Ovary (tissue), 9 donors: Measurements from ENCODE around the gene GUCA1C. TPM values are rescaled to one million over a fixed set of nuclear protein-coding genes. Genes with fewer than 3 reads are reported as not detected.

Source experiments
- DNase-seq, 5 donors: peaks; one replicate each; pipeline ENCODE4 v3.0.0-alpha.2; 2019 to 2020
- H3K27ac ChIP-seq, 2 donors: fragments of 200-600 bp; one replicate each; pipeline versions ENCODE4 v1.5.1 to v1.8.0; 2019 to 2022
- H3K27me3 ChIP-seq: fragments of 200-600 bp; one replicate; pipeline ENCODE4 v1.8.0; 2022
- H3K36me3 ChIP-seq: fragments of 200-600 bp; sonication (generic); one replicate; pipeline ENCODE4 v1.5.1; 2019
- H3K4me1 ChIP-seq: one replicate; pipeline ENCODE4 v1.8.1; 2013; ENCODE audit warnings: mild to moderate bottlenecking, moderate library complexity; ENCODE audit not compliant: insufficient read depth
- H3K4me3 ChIP-seq: fragments of 200-600 bp; sonication (generic); one replicate; pipeline ENCODE4 v1.5.1; 2017
- H3K9me3 ChIP-seq, 2 donors: fragments of 200-600 bp in 1 of 2; sonication (generic) in 1 of 2; one replicate each; pipeline versions ENCODE4 v1.5.1 to v1.8.1; 2013 to 2019; ENCODE audit warnings: mild to moderate bottlenecking in 1 of 2, moderate library complexity in 1 of 2
- EP300 ChIP-seq: sonication (generic); formaldehyde crosslinking; IDR thresholded peaks from one replicate; pipeline ENCODE4 v1.6.1; 2017; ENCODE audit warnings: antibody characterized with exemption
- POLR2A ChIP-seq: fragments of 450-650 bp; IDR thresholded peaks from one replicate; pipeline ENCODE4 v1.6.1; 2017; ENCODE audit warnings: antibody characterized with exemption, mild to moderate bottlenecking, moderate library complexity
- WGBS, 3 donors: extraction: QIAGEN DNeasy Blood & Tissue Kit in 1 of 3; methylation state at CpG; one replicate each; pipeline versions ENCODE4 v1.1.5 to v1.1.7; 2013 to 2017; 5-methylcytosine and 5-hydroxymethylcytosine counted together
- intact Hi-C, 4 donors: fragments of 100-400 bp; cut with DNase I; formaldehyde crosslinking; loops; one replicate each; pipeline versions ENCODE4 v1.11.0 to v1.15.1; 2022 to 2023
- polyA plus RNA-seq, 2 donors: library from polyadenylated mRNA; stranded (reverse); fragments of 200-250 nt in 1 of 2; fragments of 350-450 nt in 1 of 2; fragmentation: Illumina TruSeq in 1 of 2; extraction: RNeasy Lipid Tissue Mini Kit (QIAGEN cat#74804) in 1 of 2; gene quantifications; one replicate each; pipeline ENCODE4 v1.2.3, GENCODE V29; 2013 to 2014
- total RNA-seq, 7 donors: library from RNA; depleted of rRNA in 2 of 7; stranded (reverse); fragments of >200 nt in 2 of 7; fragmentation: NEBNext Ultra II Directional in 3 of 7; extraction: Animal tissue kit (Norgen Biotek cat#: 25700) in 3 of 7; gene quantifications; one replicate each; pipeline versions ENCODE4 v1.1.0 to v1.2.4, GENCODE V29; 2016 to 2023
- TF ChIP-seq, protein P1 (sequence below), 3 donors: fragments of 450-650 bp in 2 of 3; fragments of 200-600 bp in 1 of 3; IDR thresholded peaks; one replicate each; pipeline versions ENCODE4 v1.5.1 to v1.8.0; 2016 to 2022; ENCODE audit warnings: antibody characterized with exemption in 3 of 3, mild to moderate bottlenecking in 1 of 3
- donor health status: DM: no; HTN: no; CAD: no; lungs with moderate emphysema.
- donor health status: DM: no; HTN: no; CAD: no.
- donor health status: Bipolar disorder and iron deficiency.
- donor health status: DM: yes; HTN: yes; CAD: no.
- donor health status: DM: no; HTN: no; CAD: no.
- donor health status: DM: yes; HTN: yes; CAD: no.

Gene GUCA1C
- total and polyA plus RNA-seq, 9 donors: 0.38 to 1.8 TPM; not detected in 7

DNA sequence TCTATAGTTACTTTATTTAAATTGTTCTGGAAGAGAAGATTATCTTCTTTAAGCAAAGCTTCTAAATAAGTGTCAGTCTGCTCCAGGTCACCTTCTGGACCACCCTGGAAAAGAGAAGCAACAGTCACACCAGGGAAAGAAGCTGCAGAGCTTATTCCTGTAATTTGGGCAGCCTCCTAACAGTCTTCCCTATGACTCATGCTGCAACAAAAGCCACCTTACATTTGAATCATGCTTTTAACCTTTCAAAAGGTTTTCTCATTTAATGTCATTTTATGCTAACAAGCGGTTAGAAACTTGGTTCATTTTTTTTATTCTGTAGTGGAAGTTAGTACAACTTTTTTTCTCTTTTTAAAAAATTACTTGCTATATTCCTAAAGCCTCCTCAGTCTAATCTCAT, 5.3 kb upstream of the GUCA1C start:
- Histone ChIP-seq H3K27me3 (no peaks in the 10 kb centered on the region), H3K9me3 (no peaks in the 10 kb centered on the region), H3K36me3 (no peaks in the 10 kb centered on the region), H3K4me3 (no peak overlapping the region), H3K27ac (no peak overlapping the region), H3K4me1 (peaks cover 3% of the 10 kb centered on the region)
- TF ChIP-seq, protein P1, sequence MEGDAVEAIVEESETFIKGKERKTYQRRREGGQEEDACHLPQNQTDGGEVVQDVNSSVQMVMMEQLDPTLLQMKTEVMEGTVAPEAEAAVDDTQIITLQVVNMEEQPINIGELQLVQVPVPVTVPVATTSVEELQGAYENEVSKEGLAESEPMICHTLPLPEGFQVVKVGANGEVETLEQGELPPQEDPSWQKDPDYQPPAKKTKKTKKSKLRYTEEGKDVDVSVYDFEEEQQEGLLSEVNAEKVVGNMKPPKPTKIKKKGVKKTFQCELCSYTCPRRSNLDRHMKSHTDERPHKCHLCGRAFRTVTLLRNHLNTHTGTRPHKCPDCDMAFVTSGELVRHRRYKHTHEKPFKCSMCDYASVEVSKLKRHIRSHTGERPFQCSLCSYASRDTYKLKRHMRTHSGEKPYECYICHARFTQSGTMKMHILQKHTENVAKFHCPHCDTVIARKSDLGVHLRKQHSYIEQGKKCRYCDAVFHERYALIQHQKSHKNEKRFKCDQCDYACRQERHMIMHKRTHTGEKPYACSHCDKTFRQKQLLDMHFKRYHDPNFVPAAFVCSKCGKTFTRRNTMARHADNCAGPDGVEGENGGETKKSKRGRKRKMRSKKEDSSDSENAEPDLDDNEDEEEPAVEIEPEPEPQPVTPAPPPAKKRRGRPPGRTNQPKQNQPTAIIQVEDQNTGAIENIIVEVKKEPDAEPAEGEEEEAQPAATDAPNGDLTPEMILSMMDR (IDR thresholded peaks at IDR 0.05): no peak
- TF ChIP-seq EP300 (no peak), POLR2A (no peak)
- intact Hi-C loops: no loop called here
- DNase-seq: no peak
- WGBS, 3 donors: 35 to 68% (median 49%) methylated on average over 1 of the region's 1 CpG

DNA sequence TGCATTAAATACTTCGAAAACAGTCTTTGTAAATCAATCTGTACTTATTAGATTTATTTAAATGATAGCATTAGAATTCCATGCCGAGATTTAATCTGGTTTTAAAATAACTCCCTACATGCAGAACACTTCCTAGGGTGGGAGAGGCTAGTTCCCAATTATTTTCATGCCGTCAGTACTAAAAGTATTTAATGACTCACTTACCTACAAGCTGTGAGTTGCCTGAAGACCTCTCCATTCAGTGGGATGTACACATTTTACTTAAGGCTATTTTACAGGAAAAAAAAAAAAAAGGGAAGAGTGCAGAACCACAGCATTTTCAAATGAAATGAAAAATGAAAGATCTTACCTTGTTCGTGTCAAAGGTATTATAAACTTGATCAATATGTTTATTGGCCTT, 469 bp downstream of the GUCA1C start:
- H3K9me3 ChIP-seq: no peaks in the 10 kb centered on the region
- H3K4me1 ChIP-seq: no peaks in the 10 kb centered on the region
- DNase-seq: no peak
- no peak for TF ChIP-seq EP300
- TF ChIP-seq, protein P1 (IDR thresholded peaks at IDR 0.05): no peak
- TF ChIP-seq POLR2A: no peak
- H3K27ac ChIP-seq: no peak overlapping the region
- H3K27me3 ChIP-seq: no peaks in the 10 kb centered on the region
- H3K4me3 ChIP-seq: no peak overlapping the region
- WGBS, 3 donors: 78 to 84% (median 78%) methylated on average over 4 of the region's 4 CpGs
- H3K36me3 ChIP-seq: no peaks in the 10 kb centered on the region
- intact Hi-C loops: no loop called here

DNA sequence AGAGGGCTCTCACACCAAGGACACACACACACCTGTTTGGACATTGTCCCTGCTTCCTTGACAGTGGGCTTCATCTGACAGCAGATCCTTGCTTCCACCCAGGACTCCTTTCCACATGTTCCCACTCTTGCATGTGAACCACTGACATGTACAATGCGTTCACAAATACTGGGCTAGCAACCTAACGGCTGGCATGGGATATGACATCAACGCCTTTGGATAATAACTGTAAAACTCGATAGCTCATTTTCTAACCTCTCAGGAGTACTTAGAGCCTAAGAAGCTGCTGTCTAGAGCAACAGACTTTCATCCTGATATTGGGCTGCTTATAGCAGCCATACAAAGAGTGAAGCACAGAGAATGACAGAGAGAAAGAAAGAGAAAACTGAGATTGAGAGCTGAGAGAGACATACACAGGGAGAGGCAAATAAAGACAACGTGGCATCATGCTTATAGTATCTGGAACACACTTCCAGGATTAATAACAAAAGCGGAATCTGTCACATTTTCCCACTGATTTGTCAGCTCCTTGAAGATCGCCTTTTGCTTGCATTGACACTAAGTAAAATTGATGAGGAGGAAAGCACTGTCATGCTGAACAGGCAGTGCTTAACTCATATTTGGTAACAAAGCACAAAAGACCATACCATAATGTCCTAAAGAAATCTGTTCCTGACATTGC, 1.7 kb downstream of the GUCA1C start:
- Histone ChIP-seq H3K4me3 (no peak overlapping the region), H3K9me3 (no peaks in the 10 kb centered on the region), H3K4me1 (no peaks in the 10 kb centered on the region), H3K27me3 (no peaks in the 10 kb centered on the region), H3K36me3 (no peaks in the 10 kb centered on the region), H3K27ac (no peak overlapping the region)
- DNase-seq: no peak
- WGBS, 3 donors: 79 to 88% (median 84%) methylated on average over 7 of the region's 7 CpGs
- intact Hi-C loops: no loop called here
- no peak for TF ChIP-seq EP300
- TF ChIP-seq POLR2A: no peak
- TF ChIP-seq, protein P1 (IDR thresholded peaks at IDR 0.05): no peak

DNA sequence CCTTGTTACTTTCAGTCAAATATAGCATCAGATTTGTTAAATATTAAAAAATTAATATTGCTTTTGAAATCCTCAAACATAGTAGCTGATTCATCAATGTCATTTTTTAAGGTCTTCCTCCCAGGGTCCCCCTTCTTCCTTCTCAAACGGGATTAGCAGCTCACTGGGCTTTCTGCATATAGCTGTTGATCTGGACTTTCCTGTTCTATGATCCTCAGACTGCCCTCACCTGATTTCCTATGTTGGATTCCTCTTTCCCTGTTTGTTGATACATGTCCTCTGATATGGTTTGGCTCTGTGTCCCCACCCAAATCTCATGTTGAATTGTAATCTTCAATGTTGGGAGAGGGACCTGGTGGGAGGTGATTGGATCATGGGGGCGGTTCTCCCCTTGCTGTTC, 5.8 kb downstream of the GUCA1C start:
- no peaks in the 10 kb centered on the region for H3K27me3 ChIP-seq
- no peaks in the 10 kb centered on the region for H3K9me3 ChIP-seq
- intact Hi-C loops: no loop called here
- no peak overlapping the region for H3K4me3 ChIP-seq
- H3K36me3 ChIP-seq: no peaks in the 10 kb centered on the region
- DNase-seq: no peak
- H3K27ac ChIP-seq: no peak overlapping the region
- no peaks in the 10 kb centered on the region for H3K4me1 ChIP-seq
- TF ChIP-seq EP300 (no peak), POLR2A (no peak)
- TF ChIP-seq, protein P1 (IDR thresholded peaks at IDR 0.05): no peak
- 79 to 82% (median 82%) methylated on average over 2 of the region's 2 CpGs for WGBS, 3 donors
